Rectal smooth muscle tissue (tissue), 1 donor: Measurements from ENCODE around the gene RGMA.
A peak's percentile ranks its signal among the peaks of the same experiment; 100 is the strongest.

Source experiments
- H3K27ac ChIP-seq: one replicate; pipeline ENCODE4 v1.7.0; 2013; ENCODE audit warnings: low read depth, low read length, inconsistent platforms
- H3K27me3 ChIP-seq: one replicate; pipeline ENCODE4 v1.7.0; 2013; ENCODE audit warnings: low read length; ENCODE audit not compliant: control insufficient read depth, insufficient read depth
- H3K36me3 ChIP-seq: one replicate; pipeline ENCODE4 v1.7.0; 2013; ENCODE audit warnings: low read length; ENCODE audit not compliant: control insufficient read depth, insufficient read depth
- H3K4me1 ChIP-seq: one replicate; pipeline ENCODE4 v1.7.0; 2013; ENCODE audit warnings: low read length; ENCODE audit not compliant: control insufficient read depth, insufficient read depth
- H3K4me3 ChIP-seq: one replicate; pipeline ENCODE4 v1.7.0; 2013; ENCODE audit warnings: low read length
- H3K9ac ChIP-seq: one replicate; pipeline ENCODE4 v1.7.0; 2013; ENCODE audit warnings: low read length

RGMA gene

GRCh38 chr15:93088981-93089726 lies at the start of gene RGMA:
TSS of gene RGMA (minus strand) at chr15:93089211. CDS start at chr15:93088932, 279 bp downstream.
- H3K27me3 ChIP-seq, result peaks cover 4% of the 10 kb centered on the region
- peak within 1 kb of the TSS; percentile 88 for H3K27ac ChIP-seq
- H3K36me3 ChIP-seq, result no peaks in the 10 kb centered on the region
- peaks cover 18% of the 10 kb centered on the region for H3K4me1 ChIP-seq
- no peak within 1 kb of the TSS for H3K9ac ChIP-seq
- H3K4me3 ChIP-seq, result peak within 1 kb of the TSS; percentile 72

GRCh38 chr15:93136606-93137005 lies 47.6 kb upstream of the RGMA start:
- Histone ChIP-seq H3K36me3 (no peaks in the 10 kb centered on the region), H3K4me3 (no peak overlapping the region), H3K9ac (no peak overlapping the region), H3K27ac (no peak overlapping the region), H3K27me3 (no peaks in the 10 kb centered on the region), H3K4me1 (no peaks in the 10 kb centered on the region)

- H3K4me3 ChIP-seq, result no peak overlapping the region
- no peak overlapping the region for H3K27ac ChIP-seq
Observed at GRCh38 chr15:93135997-93136397, 47.0 kb upstream of the RGMA start.

GRCh38 chr15:93135459-93135858 lies 46.4 kb upstream of the RGMA start:
- no peaks in the 10 kb centered on the region for H3K36me3 ChIP-seq
- no peaks in the 10 kb centered on the region for H3K27me3 ChIP-seq
- H3K4me3 ChIP-seq, result no peak overlapping the region
- H3K27ac ChIP-seq, result no peak overlapping the region
- H3K4me1 ChIP-seq, result no peaks in the 10 kb centered on the region
- H3K9ac ChIP-seq, result no peak overlapping the region

More at GRCh38 chr15:93135997-93136397, 47.0 kb upstream of the RGMA start:
- H3K27me3 ChIP-seq, result no peaks in the 10 kb centered on the region
- H3K36me3 ChIP-seq, result no peaks in the 10 kb centered on the region
- no peaks in the 10 kb centered on the region for H3K4me1 ChIP-seq
- no peak overlapping the region for H3K9ac ChIP-seq

- no peak overlapping the region for H3K4me3 ChIP-seq
- H3K36me3 ChIP-seq, result no peaks in the 10 kb centered on the region
- no peaks in the 10 kb centered on the region for H3K27me3 ChIP-seq
- no peak overlapping the region for H3K27ac ChIP-seq
- H3K4me1 ChIP-seq, result no peaks in the 10 kb centered on the region
- H3K9ac ChIP-seq, result no peak overlapping the region
Observed at GRCh38 chr15:93131485-93132095, 42.6 kb upstream of the RGMA start.

- H3K4me3 ChIP-seq, result no peak overlapping the region
- H3K9ac ChIP-seq, result no peak overlapping the region
- no peaks in the 10 kb centered on the region for H3K4me1 ChIP-seq
- H3K27me3 ChIP-seq, result no peaks in the 10 kb centered on the region
- no peaks in the 10 kb centered on the region for H3K36me3 ChIP-seq
- H3K27ac ChIP-seq, result no peak overlapping the region
Observed at GRCh38 chr15:93129702-93130488, 40.9 kb upstream of the RGMA start.

- Histone ChIP-seq H3K9ac (no peak overlapping the region), H3K27ac (no peak overlapping the region)
Observed at GRCh38 chr15:93127286-93127685, 38.3 kb upstream of the RGMA start.

GRCh38 chr15:93126599-93126998 lies 37.6 kb upstream of the RGMA start:
- no peaks in the 10 kb centered on the region for H3K4me1 ChIP-seq
- H3K27ac ChIP-seq, result no peak overlapping the region
- no peak overlapping the region for H3K4me3 ChIP-seq
- no peaks in the 10 kb centered on the region for H3K36me3 ChIP-seq
- H3K27me3 ChIP-seq, result no peaks in the 10 kb centered on the region
- H3K9ac ChIP-seq, result no peak overlapping the region

More at GRCh38 chr15:93127286-93127685, 38.3 kb upstream of the RGMA start:
- Histone ChIP-seq H3K27me3 (no peaks in the 10 kb centered on the region), H3K4me1 (no peaks in the 10 kb centered on the region), H3K4me3 (no peak overlapping the region), H3K36me3 (no peaks in the 10 kb centered on the region)

GRCh38 chr15:93126148-93126547 lies 37.1 kb upstream of the RGMA start:
- no peaks in the 10 kb centered on the region for H3K27me3 ChIP-seq
- H3K9ac ChIP-seq, result no peak overlapping the region
- H3K27ac ChIP-seq, result no peak overlapping the region
- H3K4me1 ChIP-seq, result no peaks in the 10 kb centered on the region
- no peaks in the 10 kb centered on the region for H3K36me3 ChIP-seq
- H3K4me3 ChIP-seq, result no peak overlapping the region

GRCh38 chr15:93124126-93124525 lies 35.1 kb upstream of the RGMA start:
- Histone ChIP-seq H3K9ac (no peak overlapping the region), H3K36me3 (no peaks in the 10 kb centered on the region), H3K4me1 (no peaks in the 10 kb centered on the region), H3K27ac (no peak overlapping the region), H3K4me3 (no peak overlapping the region), H3K27me3 (no peaks in the 10 kb centered on the region)

- H3K36me3 ChIP-seq, result no peaks in the 10 kb centered on the region
- no peak overlapping the region for H3K27ac ChIP-seq
- H3K4me3 ChIP-seq, result no peak overlapping the region
- no peaks in the 10 kb centered on the region for H3K4me1 ChIP-seq
- H3K27me3 ChIP-seq, result no peaks in the 10 kb centered on the region
- H3K9ac ChIP-seq, result no peak overlapping the region
Observed at GRCh38 chr15:93121973-93122910, 33.2 kb upstream of the RGMA start.

GRCh38 chr15:93121107-93121506 lies 32.1 kb upstream of the RGMA start:
- no peaks in the 10 kb centered on the region for H3K4me1 ChIP-seq
- H3K27ac ChIP-seq, result no peak overlapping the region
- H3K36me3 ChIP-seq, result no peaks in the 10 kb centered on the region
- H3K27me3 ChIP-seq, result no peaks in the 10 kb centered on the region
- H3K9ac ChIP-seq, result no peak overlapping the region
- H3K4me3 ChIP-seq, result no peak overlapping the region
